Liver (tissue), 9 donors: Measurements from ENCODE around the gene PHF20. TPM values are rescaled to one million over a fixed set of nuclear protein-coding genes. Genes with fewer than 3 reads are reported as not detected.
A peak's percentile ranks its signal among the peaks of the same experiment; 100 is the strongest.

Source experiments
- DNase-seq: peaks from one replicate; pipeline ENCODE4 v3.0.0-alpha.2; 2017; ENCODE audit warnings: low spot score
- H3K27ac ChIP-seq, 2 donors: one replicate each; pipeline ENCODE4 v1.7.0; 2013; ENCODE audit warnings: inconsistent platforms in 2 of 2, low read length in 2 of 2, control low read depth in 1 of 2, low read depth in 1 of 2, mild to moderate bottlenecking in 1 of 2
- H3K27me3 ChIP-seq, 4 donors: one replicate each; pipeline versions ENCODE4 v1.6.1 to v1.7.0; 2013; ENCODE audit warnings: low read length in 3 of 4, inconsistent platforms in 1 of 4, mild to moderate bottlenecking in 1 of 4, moderate library complexity in 1 of 4; ENCODE audit not compliant: control insufficient read depth in 4 of 4, insufficient read depth in 4 of 4
- H3K36me3 ChIP-seq, 4 donors: one replicate each; pipeline versions ENCODE4 v1.6.1 to v1.7.0; 2013; ENCODE audit warnings: low read length in 3 of 4, mild to moderate bottlenecking in 3 of 4, low read depth in 1 of 4, moderate library complexity in 1 of 4; ENCODE audit not compliant: control insufficient read depth in 4 of 4, insufficient read depth in 3 of 4
- H3K4me1 ChIP-seq, 4 donors: one replicate each; pipeline versions ENCODE4 v1.6.1 to v1.7.0; 2013; ENCODE audit warnings: low read length in 3 of 4, mild to moderate bottlenecking in 3 of 4, moderate library complexity in 1 of 4; ENCODE audit not compliant: control insufficient read depth in 4 of 4, insufficient read depth in 4 of 4
- H3K4me3 ChIP-seq, 3 donors: one replicate each; pipeline versions ENCODE4 v1.6.1 to v1.7.0; 2013; ENCODE audit warnings: low read length in 3 of 3, control low read depth in 1 of 3, low read depth in 1 of 3, mild to moderate bottlenecking in 1 of 3
- H3K9ac ChIP-seq, 2 donors: one replicate each; pipeline ENCODE4 v1.7.0; 2013; ENCODE audit warnings: low read length in 2 of 2, mild to moderate bottlenecking in 2 of 2, moderate library complexity in 2 of 2, control low read depth in 1 of 2, low read depth in 1 of 2
- H3K9me3 ChIP-seq, 4 donors: one replicate each; pipeline versions ENCODE4 v1.6.1 to v1.7.0; 2013; ENCODE audit warnings: low read length in 3 of 4; ENCODE audit not compliant: control insufficient read depth in 4 of 4
- ATF3 ChIP-seq: IDR thresholded peaks from 2 replicates; pipeline ENCODE4 v1.6.1; 2016; ENCODE audit warnings: antibody characterized with exemption
- CTCF ChIP-seq: fragments of 150-350 bp; IDR thresholded peaks from 2 replicates; pipeline ENCODE4 v1.5.1; 2017; ENCODE audit warnings: improper control_type of control experiment, low read depth, low read length; ENCODE audit not compliant: missing input control
- EGR1 ChIP-seq, 2 donors: IDR thresholded peaks; 2 replicates each; pipeline ENCODE4 v1.6.1; 2016 to 2018; ENCODE audit warnings: antibody characterized with exemption in 2 of 2, low read depth in 2 of 2
- FOXA1 ChIP-seq: IDR thresholded peaks from 2 replicates; pipeline ENCODE4 v1.6.1; 2016; ENCODE audit warnings: antibody characterized with exemption
- FOXA2 ChIP-seq: IDR thresholded peaks from 2 replicates; pipeline ENCODE4 v1.6.1; 2016; ENCODE audit warnings: antibody characterized with exemption
- GABPA ChIP-seq, 2 donors: IDR thresholded peaks in 1 of 2; conservative IDR thresholded peaks in 1 of 2; 2 replicates each; pipeline ENCODE4 v1.6.1; 2016; ENCODE audit warnings: antibody characterized with exemption in 2 of 2, mild to moderate bottlenecking in 1 of 2, moderate library complexity in 1 of 2
- HNF4A ChIP-seq, 2 donors: conservative IDR thresholded peaks; 2 replicates each; pipeline ENCODE4 v1.6.1; 2016; ENCODE audit warnings: antibody characterized with exemption in 2 of 2, mild to moderate bottlenecking in 2 of 2
- HNF4G ChIP-seq: IDR thresholded peaks from 2 replicates; pipeline ENCODE4 v1.6.1; 2016; ENCODE audit warnings: antibody characterized with exemption
- JUND ChIP-seq, 2 donors: IDR thresholded peaks; 2 replicates each; pipeline ENCODE4 v1.6.1; 2016; ENCODE audit warnings: antibody characterized with exemption in 2 of 2
- MAX ChIP-seq: IDR thresholded peaks from 2 replicates; pipeline ENCODE4 v1.6.1; 2016; ENCODE audit warnings: antibody characterized with exemption
- NR2F2 ChIP-seq: IDR thresholded peaks from 2 replicates; pipeline ENCODE4 v1.6.1; 2016; ENCODE audit warnings: antibody characterized with exemption
- RAD21 ChIP-seq, 2 donors: IDR thresholded peaks; 2 replicates each; pipeline ENCODE4 v1.6.1; 2016; ENCODE audit warnings: antibody characterized with exemption in 2 of 2, mild to moderate bottlenecking in 2 of 2
- REST ChIP-seq: IDR thresholded peaks from 2 replicates; pipeline ENCODE4 v1.6.1; 2016; ENCODE audit warnings: antibody characterized with exemption, mild to moderate bottlenecking
- RXRA ChIP-seq, 2 donors: IDR thresholded peaks; 2 replicates each; pipeline ENCODE4 v1.6.1; 2017 to 2018; ENCODE audit warnings: antibody characterized with exemption in 2 of 2, mild to moderate bottlenecking in 1 of 2
- SP1 ChIP-seq: IDR thresholded peaks from 2 replicates; pipeline ENCODE4 v1.6.1; 2018; ENCODE audit warnings: antibody characterized with exemption, mild to moderate bottlenecking
- TAF1 ChIP-seq: conservative IDR thresholded peaks from 2 replicates; pipeline ENCODE4 v1.6.1; 2016; ENCODE audit warnings: antibody characterized with exemption, mild to moderate bottlenecking
- YY1 ChIP-seq: IDR thresholded peaks from 2 replicates; pipeline ENCODE4 v1.6.1; 2016; ENCODE audit warnings: antibody characterized with exemption, mild to moderate bottlenecking
- ZBTB33 ChIP-seq: IDR thresholded peaks from 2 replicates; pipeline ENCODE4 v1.6.1; 2016; ENCODE audit warnings: antibody characterized with exemption
- WGBS: extraction: QIAGEN DNeasy Blood & Tissue Kit; methylation state at CpG from one replicate; pipeline ENCODE4 v1.1.7; 2013; 5-methylcytosine and 5-hydroxymethylcytosine counted together
- polyA plus RNA-seq, 2 donors: library from polyadenylated mRNA; stranded (reverse) in 1 of 2; unstranded in 1 of 2; fragments of 200-250 nt in 1 of 2; fragments of >200 nt in 1 of 2; fragmentation: Nextera tagmentation in 1 of 2; extraction: Ambion mirVana in 1 of 2; gene quantifications; one replicate each; pipeline versions ENCODE4 v1.2.1 to v1.2.3, GENCODE V29; 2013 to 2015
- total RNA-seq, 2 donors: library from RNA; depleted of rRNA; stranded (reverse); fragments of >200 nt; gene quantifications; one replicate each; pipeline ENCODE4 v1.2.3, GENCODE V29; 2014
- donor health status: healthy.
- donor health status: healthy.
- donor health status: healthy.
- donor health status: healthy.
- donor health status: healthy.

The PHF20 gene
- total and polyA plus RNA-seq, 4 donors, result 5.1 to 11.7 (median 10.3) TPM

- TF ChIP-seq CTCF, result peak; percentile 93
- peak; percentile 97 for TF ChIP-seq YY1
Observed at GRCh38 chr20:35954200-35954906, 182.5 kb downstream of the PHF20 start, which contains the start of gene SCAND1 (continued).

GRCh38 chr20:35954907-35955251, 183.1 kb downstream of the PHF20 start:
- DNase-seq, result no peak
- Histone ChIP-seq H3K4me3 (peak overlapping the region; percentile 74 to 92 (median 79)), H3K36me3 (no peaks in the 10 kb centered on the region), H3K9ac (peak overlapping the region; percentile 57 to 93), H3K27ac (peak overlapping the region; percentile 95 to 98), H3K9me3 (no peaks in the 10 kb centered on the region), H3K4me1 (peaks cover 0 to 27% (median 16%) of the 10 kb centered on the region in 4 donors), H3K27me3 (no peaks in the 10 kb centered on the region)
- WGBS, result under 1% methylated on average over 19 of the region's 19 CpGs
- TF ChIP-seq ATF3 (no peak), RXRA (IDR thresholded peaks at IDR 0.05) (peak in 1 of 2 donors; percentile 29)

GRCh38 chr20:35956616-35957015, 184.8 kb downstream of the PHF20 start:
- no peak overlapping the region for H3K4me3 ChIP-seq
- TF ChIP-seq HNF4A (conservative IDR thresholded peaks at IDR 0.05) (no peak), YY1 (no peak), FOXA2 (no peak), RAD21 (IDR thresholded peaks at IDR 0.05) (no peak), EGR1 (IDR thresholded peaks at IDR 0.05; ENCODE audit: low read depth in 2 of 2) (no peak), JUND (IDR thresholded peaks at IDR 0.05) (no peak), HNF4G (no peak), CTCF (no peak), REST (no peak), GABPA (IDR thresholded peaks at IDR 0.05 in 1 of 2, conservative IDR thresholded peaks at IDR 0.05 in 1 of 2) (no peak), FOXA1 (no peak), RXRA (IDR thresholded peaks at IDR 0.05) (no peak), TAF1 (no peak), SP1 (no peak), ATF3 (no peak), NR2F2 (no peak), ZBTB33 (no peak), MAX (no peak)
- H3K27ac ChIP-seq, result no peak overlapping the region
- no peak for DNase-seq
- H3K4me1 ChIP-seq, result peaks cover 0 to 27% (median 16%) of the 10 kb centered on the region in 4 donors
- H3K36me3 ChIP-seq, result no peaks in the 10 kb centered on the region
- H3K9ac ChIP-seq, result no peak overlapping the region
- H3K9me3 ChIP-seq, result no peaks in the 10 kb centered on the region
- H3K27me3 ChIP-seq, result no peaks in the 10 kb centered on the region
